Stimulated activated CD4-positive, alpha-beta T cell treated with anti-CD3 and anti-CD28 coated beads, TNF-alpha, amount 100 ng/mL, for 24 hours (primary cell): ENCODE results near the gene MAPK8.

Experiments used
- DNase-seq, 3 experiments: peaks; one replicate each; pipeline ENCODE4 v3.0.0-alpha.2; 2020; ENCODE audit warnings: low read depth in 3 of 3

Gene MAPK8

GRCh38 chr10:48462482-48463020 lies 156.1 kb downstream of the MAPK8 start:
- DNase-seq, result no peak

DNA sequence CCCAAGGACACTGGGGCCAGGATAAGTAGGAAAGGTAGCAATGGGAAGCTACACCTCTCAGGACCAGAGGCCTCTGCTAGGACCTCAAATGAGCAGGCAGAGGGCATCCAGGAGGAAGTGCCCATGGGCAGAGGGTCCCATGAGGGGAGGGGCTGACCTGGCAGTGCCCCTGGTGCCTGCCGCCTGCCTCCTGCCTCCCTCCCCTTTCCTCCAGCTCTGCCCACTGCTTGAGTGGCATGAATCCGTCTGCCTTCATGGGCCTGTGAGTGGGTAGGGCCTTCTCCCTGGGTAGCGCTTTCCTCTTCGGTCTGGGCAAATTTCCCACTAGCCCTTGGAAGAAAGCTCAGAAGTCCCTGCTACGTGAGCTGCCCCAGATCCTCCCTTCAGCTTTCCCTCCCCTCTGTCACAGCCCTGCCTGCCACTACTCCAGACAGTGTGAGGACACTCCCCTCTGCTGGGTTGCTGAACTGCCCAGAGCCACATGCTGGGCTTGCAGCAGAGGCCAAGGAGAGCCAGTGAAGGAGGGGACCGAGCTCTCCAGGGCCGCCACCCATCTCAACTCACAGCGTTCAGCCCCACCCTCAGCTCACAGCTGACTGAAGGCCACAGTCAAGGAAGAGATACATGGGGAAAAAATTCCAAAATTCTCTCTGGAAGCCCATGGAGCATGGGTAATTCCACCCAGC lies 157.0 kb downstream of the MAPK8 start:
- no peak for DNase-seq

GRCh38 chr10:48464121-48464870 lies 157.8 kb downstream of the MAPK8 start:
- DNase-seq, result no peak

GRCh38 chr10:48464871-48465736 lies 158.6 kb downstream of the MAPK8 start:
- DNase-seq, result no peak

- DNase-seq, result no peak
These were observed 159.5 kb downstream of the MAPK8 start for GRCh38 chr10:48465860-48466521.

DNA sequence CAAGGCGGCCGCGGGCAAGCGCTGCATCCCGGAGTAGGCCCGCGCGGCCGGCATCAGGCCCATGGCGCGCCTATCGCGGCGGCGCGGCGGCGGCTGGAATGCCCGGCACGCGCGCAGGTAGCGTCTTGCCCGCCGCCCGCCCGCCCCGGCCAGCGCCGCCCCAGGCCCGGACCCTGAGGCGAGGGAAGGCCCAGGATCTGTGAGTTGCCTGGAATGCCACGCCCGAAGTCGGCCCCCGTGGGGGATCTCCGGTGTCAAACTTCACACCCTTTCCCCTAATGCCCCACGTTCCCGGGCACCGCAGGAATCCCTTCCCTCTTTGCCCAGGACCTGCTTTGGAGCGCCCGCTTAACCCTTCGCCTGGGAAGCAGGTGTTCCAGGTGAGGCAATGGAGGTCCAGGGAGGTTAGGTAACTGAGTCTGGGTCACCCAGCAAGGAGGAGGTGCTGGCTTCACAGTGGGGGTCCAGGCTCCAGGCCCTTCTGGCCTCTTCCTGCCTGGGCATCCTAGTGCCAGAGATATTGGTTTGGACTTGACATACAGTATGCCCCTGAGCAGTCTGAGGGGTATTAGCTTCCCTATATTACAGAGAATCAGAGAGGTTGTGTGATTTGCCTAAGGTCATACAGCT lies 160.2 kb downstream of the MAPK8 start:
- no peak for DNase-seq

DNA sequence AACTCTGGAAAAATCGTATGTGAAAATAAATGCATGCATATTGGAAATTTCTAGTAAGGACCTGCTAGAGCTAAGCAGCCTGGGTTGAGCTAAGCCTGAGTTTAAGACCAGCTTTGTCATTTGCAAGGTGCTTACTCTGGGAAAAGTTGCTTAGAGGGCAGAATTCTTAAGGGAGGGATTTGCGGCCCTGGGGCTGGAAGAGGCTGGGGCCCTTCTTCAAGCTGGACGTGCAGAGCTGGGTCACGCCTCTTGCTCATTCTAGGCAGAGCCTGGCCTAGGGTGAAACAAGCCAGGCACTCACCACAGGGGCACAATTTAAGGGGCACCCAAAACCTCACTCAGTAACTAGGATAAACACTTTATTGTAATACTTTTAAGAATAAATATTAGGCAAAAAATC lies 161.2 kb downstream of the MAPK8 start:
- no peak for DNase-seq

- no peak for DNase-seq
These were observed 161.8 kb downstream of the MAPK8 start for GRCh38 chr10:48468130-48468790.

DNA sequence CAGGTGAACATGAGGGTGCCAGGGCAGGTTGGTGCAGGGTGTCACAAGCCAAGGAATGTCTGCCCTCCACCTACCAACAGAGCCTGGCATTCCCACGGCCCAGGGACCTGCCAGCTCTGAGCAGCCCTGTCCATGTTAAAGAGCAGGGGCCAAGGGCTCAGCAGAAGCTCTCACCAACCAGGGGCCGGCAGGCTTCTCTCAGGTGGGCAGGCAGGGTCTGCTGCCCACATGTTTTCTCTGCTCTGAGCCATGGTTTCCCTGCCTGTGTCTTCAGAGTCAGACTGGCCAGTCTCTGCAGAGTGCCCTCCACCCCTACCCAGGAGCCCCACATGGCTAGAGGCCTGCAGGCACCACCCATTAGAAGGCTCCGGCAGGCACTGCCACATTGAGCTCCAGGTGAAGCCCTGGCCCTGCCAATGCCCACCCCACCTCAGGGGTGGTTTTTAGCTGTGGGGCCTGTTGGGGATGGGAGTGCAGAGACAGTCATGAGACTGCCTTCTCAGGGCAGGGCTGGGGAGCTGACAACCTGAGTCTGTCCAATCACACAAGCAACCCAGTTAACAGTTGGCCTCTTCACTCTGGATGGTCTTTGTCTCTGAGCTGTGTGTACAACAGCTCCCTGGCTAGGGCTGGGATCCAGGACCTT lies 162.5 kb downstream of the MAPK8 start:
- DNase-seq, result no peak

- DNase-seq, result no peak
These were observed 163.1 kb downstream of the MAPK8 start for GRCh38 chr10:48469516-48470020.

DNA sequence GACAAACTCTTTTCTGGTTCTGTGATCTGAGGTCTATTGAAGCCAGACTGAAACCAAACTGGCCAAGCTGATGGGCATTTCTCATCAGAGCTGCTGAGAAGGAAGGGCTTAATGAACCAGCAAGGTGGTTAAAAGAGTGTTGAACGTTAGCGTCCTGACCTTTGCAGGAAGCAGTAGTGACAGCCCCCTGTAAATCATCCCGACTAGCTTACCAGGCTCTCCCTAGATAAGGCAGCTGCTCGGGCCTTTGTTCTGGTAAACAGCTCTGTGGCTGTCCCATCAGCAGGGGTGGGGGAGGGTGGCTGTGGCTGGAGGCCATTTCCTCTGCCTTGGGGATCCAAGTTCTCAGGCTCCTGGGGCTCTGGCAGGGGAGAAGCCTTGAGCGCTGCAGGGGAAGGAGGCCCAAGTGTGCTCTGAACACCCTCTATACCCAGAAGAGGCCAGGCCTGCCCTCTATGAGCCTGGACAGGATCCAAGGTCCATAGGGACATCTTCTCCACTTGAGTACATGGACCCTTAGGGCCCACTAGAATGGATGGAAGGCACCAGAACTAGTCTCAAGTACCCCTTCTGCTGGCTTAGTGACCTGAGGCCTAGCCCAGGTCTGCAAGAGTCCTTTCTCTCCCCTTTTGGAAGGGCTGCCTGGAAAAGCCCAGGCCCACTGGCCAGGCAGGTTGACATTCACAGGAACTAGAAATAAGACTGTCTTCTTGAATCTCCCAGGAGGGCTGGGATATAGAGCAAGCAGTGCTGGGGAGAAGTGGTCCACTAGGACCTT lies 163.8 kb downstream of the MAPK8 start:
- DNase-seq, result no peak

GRCh38 chr10:48470893-48471805 lies 164.7 kb downstream of the MAPK8 start:
- no peak for DNase-seq

DNA sequence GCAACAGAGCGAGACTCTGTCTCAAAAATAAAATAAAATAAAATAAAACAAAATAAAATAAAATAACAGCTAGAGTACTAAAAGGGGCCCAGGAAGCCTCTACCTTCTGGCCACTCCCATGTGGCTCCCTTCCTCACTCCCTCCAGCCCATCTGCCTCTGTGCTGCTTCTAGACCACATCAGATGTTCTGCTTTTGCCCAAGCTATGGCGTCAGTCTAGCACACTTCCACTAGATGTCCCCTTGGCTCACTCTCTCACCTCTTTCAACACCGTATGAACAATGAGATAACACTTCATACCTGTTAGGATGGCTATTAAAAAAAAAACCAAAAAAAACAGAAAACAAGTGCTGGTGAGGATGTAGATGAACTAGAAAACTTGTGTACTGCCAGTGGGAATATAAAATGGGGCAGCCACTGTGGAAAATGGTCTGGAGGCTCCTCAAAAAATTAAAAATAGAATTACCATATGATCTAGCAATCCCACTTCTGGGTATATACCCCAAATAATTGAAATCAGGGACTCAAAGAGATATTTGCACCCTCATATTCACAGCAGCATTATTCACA lies 166.1 kb downstream of the MAPK8 start:
- DNase-seq, result no peak

DNA sequence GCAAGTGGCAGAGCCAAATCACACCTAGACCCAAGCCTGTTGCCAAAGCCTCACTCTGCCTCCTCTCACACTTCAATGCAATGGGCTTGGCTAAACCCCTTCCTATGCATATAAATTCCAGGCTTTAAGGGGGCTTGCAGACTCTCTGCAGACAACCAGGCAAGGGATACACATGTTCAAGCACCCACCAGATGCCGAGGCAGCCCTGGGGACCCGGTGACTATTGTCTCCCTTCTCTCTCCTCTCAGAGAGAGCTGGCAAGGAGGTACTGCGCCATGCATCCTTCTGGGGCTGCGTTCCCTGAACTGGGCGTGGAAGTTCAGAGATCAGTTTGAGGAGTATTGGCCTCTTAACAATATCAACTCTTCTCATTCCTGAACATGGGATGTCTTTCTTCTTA lies 167.2 kb downstream of the MAPK8 start:
- no peak for DNase-seq

- DNase-seq, result no peak
These were observed 168.4 kb downstream of the MAPK8 start for GRCh38 chr10:48474765-48475365.

- DNase-seq, result no peak
These were observed 169.4 kb downstream of the MAPK8 start for GRCh38 chr10:48475943-48476278.

GRCh38 chr10:48476279-48476982 lies 170.0 kb downstream of the MAPK8 start:
- no peak for DNase-seq
